Measurements from ENCODE around the gene SAXO2. TPM values are rescaled to one million over a fixed set of nuclear protein-coding genes. Genes with fewer than 3 reads are reported as not detected.

Gene SAXO2
- total and polyA plus RNA-seq, 2 of the 8 experiments (the other 6 are each of a cell fraction or from before 2014, with no cell fraction given), result 3.1 TPM

GRCh38 chr15:82298032-82298431 is 35.4 kb downstream of the SAXO2 start:
- no peak overlapping the region for H4K91ac ChIP-seq (replicated peaks; ENCODE audit: insufficient read length, low read length)
- H3K56ac ChIP-seq (replicated peaks; ENCODE audit: insufficient read length, low read depth, low read length), result no peak overlapping the region
- H3K79me2 ChIP-seq (ENCODE audit: control insufficient read depth in 1 of 2, insufficient read depth in 2 of 2, low read length in 2 of 2), result no peaks in the 10 kb centered on the region
- WGBS, 2 experiments (ENCODE audit: extremely low coverage in 1 of 2, insufficient coverage in 1 of 2, insufficient read length in 1 of 2, insufficient replicate concordance in 2 of 2, low coverage in 1 of 2, low lambda C conversion rate in 2 of 2, missing lambda C conversion rate in 1 of 2), result 95% methylated on average over 13 of the region's 13 CpGs; no CpG with 5 or more reads in 1 of the 2 experiments
- H2AFZ ChIP-seq (ENCODE audit: low read length), result no peak overlapping the region
- no peak overlapping the region for H3K18ac ChIP-seq (ENCODE audit: extremely low read depth, low read length)
- H3K27ac ChIP-seq (ENCODE audit: low read depth, low read length), result no peak overlapping the region
- no peak overlapping the region for H4K8ac ChIP-seq (ENCODE audit: extremely low read depth, insufficient read depth, low read length)
- POLR2A ChIA-PET (ENCODE audit: partially characterized antibody), result no interaction called here
- no peaks in the 10 kb centered on the region for H3K79me1 ChIP-seq (ENCODE audit: low read depth, low read length)
- H3K27me3 ChIP-seq (replicated peaks in 1 of 4; ENCODE audit: control insufficient read depth in 3 of 4, extremely low read depth in 1 of 4, insufficient read depth in 3 of 4, low read length in 3 of 4), result no peaks in the 10 kb centered on the region
- H2BK120ac ChIP-seq (replicated peaks; ENCODE audit: low read depth, low read length), result no peak overlapping the region
- H3K4me3 ChIP-seq (ENCODE audit: extremely low read depth in 1 of 4, insufficient read depth in 2 of 4, low read depth in 3 of 4, low read length in 4 of 4), result no peak overlapping the region
- no peak overlapping the region for H2BK20ac ChIP-seq (ENCODE audit: low read length)
- no peak overlapping the region for H3K23ac ChIP-seq (ENCODE audit: insufficient read length)
- H3K36me3 ChIP-seq (ENCODE audit: control insufficient read depth in 2 of 4, insufficient read depth in 4 of 4, low read length in 3 of 4), result no peaks in the 10 kb centered on the region
- H4K5ac ChIP-seq (ENCODE audit: insufficient read length, low read depth, low read length), result no peak overlapping the region
- no peak overlapping the region for H2BK12ac ChIP-seq (ENCODE audit: low read depth, low read length)
- FAIRE-seq (no peak), DNase-seq (ENCODE audit: low read depth in 1 of 2, low spot score in 2 of 2) (no peak)
- no peak overlapping the region for H2AK5ac ChIP-seq (ENCODE audit: low read depth, low read length)
- H3K4me1 ChIP-seq (replicated peaks in 1 of 4; ENCODE audit: control insufficient read depth in 3 of 4, insufficient read depth in 4 of 4, low read length in 3 of 4), result peaks cover 0 to 4% (median 3%) of the 10 kb centered on the region in 4 experiments; a peak in 4 of 7 replicates
- H3K9ac ChIP-seq (replicated peaks in 1 of 4; ENCODE audit: extremely low read depth in 1 of 4, low read depth in 3 of 4, low read length in 3 of 4), result no peak overlapping the region
- no peaks in the 10 kb centered on the region for H3K9me3 ChIP-seq (ENCODE audit: insufficient read depth in 2 of 2, low read depth in 1 of 2, low read length in 1 of 2)
- no peak overlapping the region for H2BK15ac ChIP-seq (ENCODE audit: low read length)
- H3K4me2 ChIP-seq (ENCODE audit: insufficient read depth in 1 of 2, low read depth in 2 of 2, low read length in 2 of 2), result no peak overlapping the region
- no peaks in the 10 kb centered on the region for H4K20me1 ChIP-seq (replicated peaks in 1 of 2; ENCODE audit: control insufficient read depth in 1 of 2, insufficient read depth in 2 of 2, low read length in 2 of 2)
- H2BK5ac ChIP-seq (ENCODE audit: low read depth, low read length), result no peak overlapping the region
- H3K4ac ChIP-seq (replicated peaks; ENCODE audit: insufficient read length, low read depth, low read length), result no peak overlapping the region
- no peak overlapping the region for H3K14ac ChIP-seq (ENCODE audit: insufficient read length)
- CTCF ChIA-PET (ENCODE audit: partially characterized antibody), result interaction anchor here (1.1 to 1.4 kb wide), 3 partner anchors 8 to 16 kb away, joined by 4 to 5 read pairs (median 4); no protein-coding TSS in a partner anchor
- H3K23me2 ChIP-seq (ENCODE audit: low read depth, low read length), result no peaks in the 10 kb centered on the region
- TF ChIP-seq SP4 (IDR thresholded peaks at IDR 0.05; ENCODE audit: low read length) (no peak), KDM1A (IDR thresholded peaks at IDR 0.05; ENCODE audit: borderline replicate concordance, low read length) (no peak), CEBPB (IDR thresholded peaks at IDR 0.05; ENCODE audit: low read depth, low read length) (no peak), HDAC2 (IDR thresholded peaks at IDR 0.05; ENCODE audit: borderline replicate concordance in 1 of 2, low read depth in 2 of 2, low read length in 2 of 2) (no peak), POLR2AphosphoS5 (IDR thresholded peaks at IDR 0.05; ENCODE audit: low read depth, low read length) (no peak), MAX (IDR thresholded peaks at IDR 0.05) (no peak), BCL11A (IDR thresholded peaks at IDR 0.05; ENCODE audit: low read depth in 2 of 2, low read length in 2 of 2) (no peak), SIRT6 (IDR thresholded peaks at IDR 0.05; ENCODE audit: low read length) (no peak), GABPA (IDR thresholded peaks at IDR 0.05; ENCODE audit: borderline replicate concordance, insufficient read depth, low read length) (no peak), RAD21 (IDR thresholded peaks at IDR 0.05 in 1 of 2, conservative IDR thresholded peaks at IDR 0.05 in 1 of 2; ENCODE audit: low read depth in 2 of 2, low read length in 2 of 2) (no peak), CREB1 (IDR thresholded peaks at IDR 0.05) (no peak), ZNF274 (IDR thresholded peaks at IDR 0.05; ENCODE audit: borderline replicate concordance, extremely low read depth, low read length) (no peak)
